ENCODE data around the gene FHIP2A.
"Not testable (repeated sequence)": the region's sequence is repeated elsewhere in the genome, so short reads cannot be mapped to it uniquely, and the experiment has no call there.

FHIP2A gene

DNA sequence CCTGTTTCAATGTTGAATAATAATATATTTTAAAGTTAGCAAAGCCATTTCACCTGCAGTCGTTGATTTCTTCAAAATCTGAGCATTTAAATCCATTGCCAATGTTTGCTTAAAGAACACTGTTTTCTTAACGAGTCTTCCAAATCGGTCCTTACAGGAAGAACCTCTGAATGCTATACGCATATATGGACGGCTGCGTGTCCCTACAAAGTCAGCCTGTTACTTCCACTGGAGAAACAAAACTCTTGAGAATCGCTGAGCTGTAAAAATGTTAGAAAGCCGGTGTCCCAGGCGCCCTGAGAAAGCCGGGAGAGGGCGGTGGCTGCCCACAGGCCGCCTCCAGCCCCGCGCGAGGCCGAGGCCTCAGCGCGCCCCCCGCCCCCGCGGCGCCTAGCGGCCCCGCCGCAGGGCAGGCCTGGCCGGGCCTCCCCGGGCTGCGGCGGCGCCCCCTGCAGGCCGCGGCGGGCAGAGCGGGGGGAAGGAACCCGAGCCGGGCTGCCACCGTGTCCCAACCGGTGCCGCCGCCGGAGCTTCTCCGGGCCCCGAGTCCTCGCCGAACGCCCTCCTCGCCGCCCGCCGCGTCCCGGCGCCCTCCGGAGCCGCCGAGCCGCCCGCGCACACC, at the start of gene FHIP2A:
Gene FHIP2A, plus strand, starts transcription at position 488 of the 622 bp plus-strand sequence. CDS start 299 bp downstream, outside the sequence.
- H3K27ac ChIP-seq (ENCODE audit: low read depth in 2 of 2, low read length in 2 of 2): peak within 1 kb of the TSS; percentile 87 to 89
- H3K4me3 ChIP-seq (ENCODE audit: low read length in 2 of 2): peak within 1 kb of the TSS; percentile 72 to 78
- H3K36me3 ChIP-seq (ENCODE audit: control insufficient read depth in 2 of 2, insufficient read depth in 2 of 2, low read length in 2 of 2): no peaks in the 10 kb centered on the region
- no peaks in the 10 kb centered on the region for H3K9me3 ChIP-seq (ENCODE audit: control insufficient read depth in 2 of 2, low read length in 2 of 2)
- no peaks in the 10 kb centered on the region for H3K27me3 ChIP-seq (ENCODE audit: control insufficient read depth in 2 of 2, insufficient read depth in 2 of 2, low read length in 2 of 2)
- no peaks in the 10 kb centered on the region for H3K4me1 ChIP-seq (ENCODE audit: control insufficient read depth in 2 of 2, insufficient read depth in 2 of 2, low read length in 2 of 2)
- peak within 1 kb of the TSS; percentile 84 to 97 for H3K9ac ChIP-seq (ENCODE audit: low read depth in 1 of 2, low read length in 2 of 2)

GRCh38 chr10:114772496-114773196, 48.9 kb upstream of the FHIP2A start:
- no peaks in the 10 kb centered on the region for H3K4me1 ChIP-seq (ENCODE audit: control insufficient read depth in 2 of 2, insufficient read depth in 2 of 2, low read length in 2 of 2)
- no peak overlapping the region for H3K4me3 ChIP-seq (ENCODE audit: low read length in 2 of 2)
- H3K9me3 ChIP-seq (ENCODE audit: control insufficient read depth in 2 of 2, low read length in 2 of 2): no peaks in the 10 kb centered on the region
- no peaks in the 10 kb centered on the region for H3K36me3 ChIP-seq (ENCODE audit: control insufficient read depth in 2 of 2, insufficient read depth in 2 of 2, low read length in 2 of 2)
- H3K9ac ChIP-seq (ENCODE audit: low read depth in 1 of 2, low read length in 2 of 2): no peak overlapping the region
- no peak overlapping the region for H3K27ac ChIP-seq (ENCODE audit: low read depth in 2 of 2, low read length in 2 of 2)
- H3K27me3 ChIP-seq (ENCODE audit: control insufficient read depth in 2 of 2, insufficient read depth in 2 of 2, low read length in 2 of 2): no peaks in the 10 kb centered on the region

GRCh38 chr10:114773197-114773532, 48.4 kb upstream of the FHIP2A start:
- Histone ChIP-seq H3K27me3 (ENCODE audit: control insufficient read depth in 2 of 2, insufficient read depth in 2 of 2, low read length in 2 of 2) (no peaks in the 10 kb centered on the region), H3K36me3 (ENCODE audit: control insufficient read depth in 2 of 2, insufficient read depth in 2 of 2, low read length in 2 of 2) (no peaks in the 10 kb centered on the region), H3K4me3 (ENCODE audit: low read length in 2 of 2) (no peak overlapping the region), H3K9ac (ENCODE audit: low read depth in 1 of 2, low read length in 2 of 2) (no peak overlapping the region), H3K4me1 (ENCODE audit: control insufficient read depth in 2 of 2, insufficient read depth in 2 of 2, low read length in 2 of 2) (no peaks in the 10 kb centered on the region), H3K27ac (ENCODE audit: low read depth in 2 of 2, low read length in 2 of 2) (no peak overlapping the region), H3K9me3 (ENCODE audit: control insufficient read depth in 2 of 2, low read length in 2 of 2) (no peaks in the 10 kb centered on the region)

GRCh38 chr10:114775082-114775481, 46.5 kb upstream of the FHIP2A start:
- H3K27me3 ChIP-seq (ENCODE audit: control insufficient read depth in 2 of 2, insufficient read depth in 2 of 2, low read length in 2 of 2); H3K27ac ChIP-seq (ENCODE audit: low read depth in 2 of 2, low read length in 2 of 2); H3K9me3 ChIP-seq (ENCODE audit: control insufficient read depth in 2 of 2, low read length in 2 of 2); H3K9ac ChIP-seq (ENCODE audit: low read depth in 1 of 2, low read length in 2 of 2); H3K4me1 ChIP-seq (ENCODE audit: control insufficient read depth in 2 of 2, insufficient read depth in 2 of 2, low read length in 2 of 2); H3K36me3 ChIP-seq (ENCODE audit: control insufficient read depth in 2 of 2, insufficient read depth in 2 of 2, low read length in 2 of 2); H3K4me3 ChIP-seq (ENCODE audit: low read length in 2 of 2): not testable (repeated sequence)

DNA sequence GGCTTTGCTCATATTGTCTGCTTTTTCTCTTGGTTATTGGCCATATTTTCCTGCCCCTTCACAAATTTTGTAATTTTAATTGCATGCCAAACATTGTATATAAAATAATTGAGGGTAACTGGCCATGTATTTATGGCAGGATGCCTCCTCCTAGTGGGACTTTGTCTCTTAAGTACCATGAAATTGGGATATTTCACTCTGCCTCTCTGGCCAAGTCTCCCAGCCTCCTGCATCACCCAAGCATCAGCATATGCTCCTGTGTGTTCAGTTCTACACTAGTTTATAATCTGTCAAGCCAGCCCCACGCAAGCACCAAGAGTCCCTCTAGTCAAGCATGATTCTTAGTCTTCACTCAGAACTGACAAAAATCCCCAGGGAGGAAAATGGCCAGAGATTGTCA, 44.2 kb upstream of the FHIP2A start:
- Histone ChIP-seq H3K4me1 (ENCODE audit: control insufficient read depth in 2 of 2, insufficient read depth in 2 of 2, low read length in 2 of 2) (peaks cover 5 to 17% of the 10 kb centered on the region in 2 donors), H3K9ac (ENCODE audit: low read depth in 1 of 2, low read length in 2 of 2) (no peak overlapping the region), H3K36me3 (ENCODE audit: control insufficient read depth in 2 of 2, insufficient read depth in 2 of 2, low read length in 2 of 2) (no peaks in the 10 kb centered on the region), H3K9me3 (ENCODE audit: control insufficient read depth in 2 of 2, low read length in 2 of 2) (no peaks in the 10 kb centered on the region), H3K27me3 (ENCODE audit: control insufficient read depth in 2 of 2, insufficient read depth in 2 of 2, low read length in 2 of 2) (no peaks in the 10 kb centered on the region), H3K27ac (ENCODE audit: low read depth in 2 of 2, low read length in 2 of 2) (no peak overlapping the region), H3K4me3 (ENCODE audit: low read length in 2 of 2) (no peak overlapping the region)

DNA sequence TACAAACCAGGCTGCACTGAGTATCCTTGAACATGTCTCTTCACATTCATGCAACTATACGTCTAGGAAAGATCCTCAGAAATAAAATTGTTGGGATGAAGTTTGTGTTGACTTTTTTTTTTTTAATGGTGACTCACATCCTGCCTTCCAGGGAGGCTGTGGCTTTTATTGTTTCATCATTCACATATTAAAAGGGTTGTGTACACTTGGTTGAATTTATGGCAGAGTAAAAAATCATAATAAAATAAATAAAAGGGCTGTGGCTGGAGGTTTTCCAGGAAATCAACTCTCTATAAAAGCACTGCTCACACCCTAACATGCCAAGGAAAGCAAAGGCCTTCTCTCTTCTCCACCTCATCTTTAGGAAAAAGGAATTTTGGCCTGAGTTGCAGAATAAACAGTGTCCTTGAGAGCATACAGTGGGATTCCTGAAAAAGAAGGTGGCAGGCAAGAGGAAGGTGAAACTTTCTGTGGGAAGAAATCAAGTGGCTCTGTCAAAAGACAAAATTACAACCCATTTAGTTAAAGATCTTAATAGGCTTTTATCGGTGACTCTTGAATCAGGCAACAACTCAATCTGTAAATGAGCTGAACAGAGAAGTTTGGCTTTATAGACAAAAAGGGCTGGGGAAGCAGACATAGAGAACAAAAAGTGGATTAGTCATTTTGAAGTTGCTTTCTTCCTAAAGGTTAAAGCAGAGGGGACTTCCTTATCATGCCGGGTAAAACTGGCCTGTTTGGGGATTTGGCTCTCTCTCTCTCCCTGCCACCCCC, 41.6 kb upstream of the FHIP2A start:
- Histone ChIP-seq H3K27me3 (ENCODE audit: control insufficient read depth in 2 of 2, insufficient read depth in 2 of 2, low read length in 2 of 2) (no peaks in the 10 kb centered on the region), H3K9me3 (ENCODE audit: control insufficient read depth in 2 of 2, low read length in 2 of 2) (no peaks in the 10 kb centered on the region), H3K36me3 (ENCODE audit: control insufficient read depth in 2 of 2, insufficient read depth in 2 of 2, low read length in 2 of 2) (no peaks in the 10 kb centered on the region), H3K4me3 (ENCODE audit: low read length in 2 of 2) (no peak overlapping the region), H3K27ac (ENCODE audit: low read depth in 2 of 2, low read length in 2 of 2) (peak overlapping the region; percentile 24 to 52), H3K4me1 (ENCODE audit: control insufficient read depth in 2 of 2, insufficient read depth in 2 of 2, low read length in 2 of 2) (peaks cover 5 to 17% of the 10 kb centered on the region in 2 donors), H3K9ac (ENCODE audit: low read depth in 1 of 2, low read length in 2 of 2) (peak overlapping the region in 1 of 2 donors; percentile 40)

- Histone ChIP-seq H3K4me3 (ENCODE audit: low read length in 2 of 2) (no peak overlapping the region), H3K4me1 (ENCODE audit: control insufficient read depth in 2 of 2, insufficient read depth in 2 of 2, low read length in 2 of 2) (peaks cover 5 to 17% of the 10 kb centered on the region in 2 donors), H3K9me3 (ENCODE audit: control insufficient read depth in 2 of 2, low read length in 2 of 2) (no peaks in the 10 kb centered on the region), H3K27ac (ENCODE audit: low read depth in 2 of 2, low read length in 2 of 2) (peak overlapping the region in 1 of 2 donors; percentile 52), H3K9ac (ENCODE audit: low read depth in 1 of 2, low read length in 2 of 2) (no peak overlapping the region), H3K36me3 (ENCODE audit: control insufficient read depth in 2 of 2, insufficient read depth in 2 of 2, low read length in 2 of 2) (no peaks in the 10 kb centered on the region), H3K27me3 (ENCODE audit: control insufficient read depth in 2 of 2, insufficient read depth in 2 of 2, low read length in 2 of 2) (no peaks in the 10 kb centered on the region)
Measured at GRCh38 chr10:114780577-114781184, 40.9 kb upstream of the FHIP2A start.

DNA sequence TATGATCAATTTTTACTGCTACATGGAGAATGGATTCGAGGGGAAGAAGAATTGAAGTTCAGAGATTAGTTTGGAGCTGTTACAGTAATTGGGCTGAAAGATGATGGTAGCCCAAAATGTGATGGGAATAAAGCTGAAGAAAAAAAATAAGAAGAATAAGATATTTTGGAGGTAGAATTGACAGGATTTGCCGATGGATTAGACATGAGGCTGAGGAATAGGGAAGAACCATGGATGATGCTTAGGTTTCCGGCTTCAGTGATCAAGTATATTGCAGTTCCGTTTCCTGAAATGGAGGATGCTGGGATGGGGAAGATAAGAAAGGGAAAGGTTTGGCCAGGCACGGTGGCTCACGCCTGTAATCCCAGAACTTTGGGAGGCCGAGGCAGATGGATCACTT, 38.9 kb upstream of the FHIP2A start:
- no peak overlapping the region for H3K27ac ChIP-seq (ENCODE audit: low read depth in 2 of 2, low read length in 2 of 2)
- H3K4me3 ChIP-seq (ENCODE audit: low read length in 2 of 2): no peak overlapping the region
- H3K4me1 ChIP-seq (ENCODE audit: control insufficient read depth in 2 of 2, insufficient read depth in 2 of 2, low read length in 2 of 2): peaks cover 5 to 17% of the 10 kb centered on the region in 2 donors
- no peaks in the 10 kb centered on the region for H3K27me3 ChIP-seq (ENCODE audit: control insufficient read depth in 2 of 2, insufficient read depth in 2 of 2, low read length in 2 of 2)
- no peak overlapping the region for H3K9ac ChIP-seq (ENCODE audit: low read depth in 1 of 2, low read length in 2 of 2)
- H3K36me3 ChIP-seq (ENCODE audit: control insufficient read depth in 2 of 2, insufficient read depth in 2 of 2, low read length in 2 of 2): no peaks in the 10 kb centered on the region
- H3K9me3 ChIP-seq (ENCODE audit: control insufficient read depth in 2 of 2, low read length in 2 of 2): no peaks in the 10 kb centered on the region

DNA sequence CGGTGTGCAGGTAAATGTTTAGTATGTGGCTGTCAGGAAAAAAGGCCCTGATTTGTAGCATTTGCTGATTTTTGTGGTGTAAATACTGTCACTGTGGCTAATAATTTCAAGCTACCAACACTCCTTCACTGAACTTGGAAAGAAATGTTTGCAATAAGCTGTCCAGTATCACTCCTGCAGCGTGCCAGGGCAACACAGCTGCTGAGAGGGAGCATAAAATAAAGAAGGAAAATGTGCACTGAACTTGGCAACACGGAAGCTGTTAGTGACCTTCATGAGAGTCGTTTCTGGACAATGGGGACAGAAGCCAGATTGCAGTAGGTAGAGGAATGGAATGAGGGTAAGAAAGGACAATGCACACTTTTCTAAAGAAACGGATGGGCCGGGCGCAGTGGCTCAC, 37.9 kb upstream of the FHIP2A start:
- Histone ChIP-seq H3K4me3 (ENCODE audit: low read length in 2 of 2) (no peak overlapping the region), H3K36me3 (ENCODE audit: control insufficient read depth in 2 of 2, insufficient read depth in 2 of 2, low read length in 2 of 2) (no peaks in the 10 kb centered on the region), H3K9me3 (ENCODE audit: control insufficient read depth in 2 of 2, low read length in 2 of 2) (no peaks in the 10 kb centered on the region), H3K27me3 (ENCODE audit: control insufficient read depth in 2 of 2, insufficient read depth in 2 of 2, low read length in 2 of 2) (no peaks in the 10 kb centered on the region), H3K9ac (ENCODE audit: low read depth in 1 of 2, low read length in 2 of 2) (no peak overlapping the region), H3K27ac (ENCODE audit: low read depth in 2 of 2, low read length in 2 of 2) (no peak overlapping the region), H3K4me1 (ENCODE audit: control insufficient read depth in 2 of 2, insufficient read depth in 2 of 2, low read length in 2 of 2) (peaks cover 5 to 17% of the 10 kb centered on the region in 2 donors)

- H3K9ac ChIP-seq (ENCODE audit: low read depth in 1 of 2, low read length in 2 of 2); H3K9me3 ChIP-seq (ENCODE audit: control insufficient read depth in 2 of 2, low read length in 2 of 2); H3K27ac ChIP-seq (ENCODE audit: low read depth in 2 of 2, low read length in 2 of 2); H3K36me3 ChIP-seq (ENCODE audit: control insufficient read depth in 2 of 2, insufficient read depth in 2 of 2, low read length in 2 of 2); H3K27me3 ChIP-seq (ENCODE audit: control insufficient read depth in 2 of 2, insufficient read depth in 2 of 2, low read length in 2 of 2); H3K4me3 ChIP-seq (ENCODE audit: low read length in 2 of 2); H3K4me1 ChIP-seq (ENCODE audit: control insufficient read depth in 2 of 2, insufficient read depth in 2 of 2, low read length in 2 of 2): not testable (repeated sequence)
Measured at GRCh38 chr10:114786492-114786891, 35.1 kb upstream of the FHIP2A start.
